ENCODE measurements around the gene CT47A7.
"Not testable (repeated sequence)": the region's sequence is repeated elsewhere in the genome, so short reads cannot be mapped to it uniquely, and the experiment has no call there.

The CT47A7 gene

DNA sequence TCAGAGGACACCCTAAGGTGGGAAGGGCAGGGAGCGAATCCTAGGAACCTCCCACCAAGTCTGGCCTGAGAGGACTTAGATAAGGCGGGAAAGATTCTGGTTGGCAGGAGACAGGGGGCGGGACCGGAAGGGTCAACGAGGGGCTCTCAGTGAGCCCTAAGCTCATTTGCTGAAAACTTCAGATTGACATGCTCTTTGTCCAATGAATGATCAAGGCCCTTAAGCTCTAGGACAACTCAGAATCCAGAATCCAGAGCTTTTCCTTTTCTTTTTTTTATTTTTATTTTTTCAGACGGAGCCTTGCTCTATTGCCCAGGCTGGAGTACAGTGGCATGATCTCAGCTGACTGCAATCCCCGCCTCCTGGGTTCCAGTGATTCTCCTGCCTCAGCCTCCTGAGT, at the start of gene CT47A7:
Gene CT47A7, minus strand, starts transcription at position 101 of the 400 bp plus-strand sequence. CDS start 255 bp downstream, outside the sequence.
- DNase-seq (ENCODE audit: low spot score in 2 of 2); ATAC-seq; H3K36me3 Mint-ChIP-seq; H3K27ac Mint-ChIP-seq; H3K4me1 Mint-ChIP-seq; H3K9me3 Mint-ChIP-seq; H3K4me3 Mint-ChIP-seq: not testable (repeated sequence)

DNA sequence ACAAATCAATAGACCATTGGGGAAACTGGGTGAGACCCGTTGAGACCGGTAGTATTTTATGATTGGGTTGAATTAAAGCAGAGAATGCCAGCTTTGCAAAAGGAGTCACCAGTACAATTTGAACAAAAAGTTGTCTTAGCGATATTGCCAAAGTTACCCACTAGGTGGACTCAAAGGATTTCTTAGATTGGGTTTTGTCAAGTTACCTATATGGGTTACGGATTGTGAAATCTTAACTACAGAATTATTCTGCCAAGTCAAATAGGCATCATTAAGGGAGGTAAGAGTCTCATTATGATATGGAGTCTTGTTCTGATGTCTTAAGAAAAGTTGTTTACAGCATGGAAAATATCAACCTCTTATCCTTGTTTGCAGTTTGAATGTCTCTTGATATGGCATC, 44.2 kb upstream of the CT47A7 start:
- no peak overlapping the region for H3K27ac Mint-ChIP-seq
- no peaks in the 10 kb centered on the region for H3K4me1 Mint-ChIP-seq
- no peaks in the 10 kb centered on the region for H3K9me3 Mint-ChIP-seq
- H3K36me3 Mint-ChIP-seq, result no peaks in the 10 kb centered on the region
- ATAC-seq (no peak), DNase-seq (ENCODE audit: low spot score in 2 of 2) (no peak)
- H3K4me3 Mint-ChIP-seq, result no peak overlapping the region

DNA sequence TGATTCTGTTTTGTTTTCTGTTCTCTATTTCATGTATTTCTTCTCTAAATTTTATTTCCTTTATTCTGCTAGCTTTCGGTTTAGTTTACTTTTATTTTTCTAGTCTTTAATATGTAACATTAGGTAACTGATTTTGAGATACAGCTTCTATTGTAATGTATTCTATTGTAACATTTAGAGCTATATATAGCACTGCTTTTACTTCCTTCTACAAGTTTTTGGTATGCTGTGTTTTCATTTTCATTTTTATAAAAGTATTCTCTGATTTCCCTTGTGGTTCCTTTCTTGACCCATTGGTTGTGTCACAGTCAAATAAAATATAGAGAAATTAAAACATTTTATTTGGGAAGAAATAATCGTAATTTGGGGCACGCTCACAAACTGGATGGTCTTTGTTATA, 43.0 kb upstream of the CT47A7 start:
- Mint-ChIP-seq H3K4me3 (no peak overlapping the region), H3K36me3 (no peaks in the 10 kb centered on the region), H3K9me3 (no peaks in the 10 kb centered on the region), H3K4me1 (no peaks in the 10 kb centered on the region), H3K27ac (no peak overlapping the region)
- DNase-seq (ENCODE audit: low spot score in 2 of 2) (no peak), ATAC-seq (no peak)

DNA sequence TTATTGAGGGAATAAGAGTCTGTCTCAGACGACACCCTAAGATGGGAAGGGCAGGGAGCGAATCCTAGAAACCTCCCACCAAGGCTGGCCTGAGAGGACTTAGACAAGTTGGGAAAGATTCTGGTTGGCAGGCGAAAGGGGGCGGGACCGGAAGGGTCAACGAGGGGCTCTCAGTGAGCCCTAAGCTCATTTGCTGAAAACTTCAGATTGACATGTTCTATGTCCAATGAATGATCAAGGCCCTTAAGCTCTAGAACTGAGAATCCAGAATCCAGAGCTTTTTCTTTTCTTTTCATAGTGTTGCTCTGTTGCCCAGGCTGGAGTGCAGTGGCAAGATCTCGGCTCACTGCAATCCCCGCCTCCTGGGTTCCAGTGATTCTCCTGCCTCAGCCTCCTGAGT, 29.3 kb upstream of the CT47A7 start, which contains the start of gene CT47A1:
Gene CT47A1, minus strand, starts transcription at position 101 of the 400 bp plus-strand sequence. CDS start 231 bp downstream, outside the sequence.
- H3K9me3 Mint-ChIP-seq; H3K4me3 Mint-ChIP-seq; H3K4me1 Mint-ChIP-seq; H3K36me3 Mint-ChIP-seq; DNase-seq (ENCODE audit: low spot score in 2 of 2); ATAC-seq; H3K27ac Mint-ChIP-seq: not testable (repeated sequence)
